BJ (cell line): ENCODE data around the gene SMG7. TPM values are rescaled to one million over a fixed set of nuclear protein-coding genes. Genes with fewer than 3 reads are reported as not detected.

Experiments
- CTCF ChIA-PET: fragments of 350-600 bp; formaldehyde crosslinking; extraction: SDS; loops from one replicate; lab custom pipeline; 2021; ENCODE audit warnings: antibody characterized with exemption, inconsistent platforms; lab: Yijun Ruan, JAX
- POLR2A ChIA-PET: fragments of 300-600 bp; sonication (Branson Sonifier 250); formaldehyde crosslinking; extraction: SDS; loops from one replicate; lab custom pipeline; 2021; ENCODE audit warnings: antibody characterized with exemption; lab: Charles Lee
- DNase-seq: peaks from one replicate; pipeline ENCODE4 v3.0.0-alpha.2; 2011; ENCODE audit warnings: low read depth
- H3K27me3 ChIP-seq: 2 replicates; pipeline ENCODE4 v1.6.0; 2011; ENCODE audit warnings: low read length; ENCODE audit not compliant: control insufficient read depth, insufficient read depth
- H3K36me3 ChIP-seq: 2 replicates; pipeline ENCODE4 v1.5.1; 2011; ENCODE audit warnings: low read length; ENCODE audit not compliant: control insufficient read depth, insufficient read depth
- H3K4me3 ChIP-seq: 2 replicates; pipeline ENCODE4 v1.5.1; 2011; ENCODE audit warnings: low read depth, mild to moderate bottlenecking, control low read depth, low read length
- polyA plus RNA-seq: library from polyadenylated mRNA; depleted of rRNA; stranded (reverse); fragments of >200 nt; gene quantifications from 2 replicates; pipeline ENCODE4 v1.2.3, GENCODE V29; 2011
- TF ChIP-seq, protein P1 (sequence below): IDR thresholded peaks from 2 replicates; pipeline ENCODE4 v1.5.1; 2011; ENCODE audit warnings: low read depth, mild to moderate bottlenecking, control low read depth, inconsistent platforms, low read length, moderate library complexity; ENCODE audit not compliant: insufficient read depth

SMG7 gene
- polyA plus RNA-seq, 1 experiment, result 26.1 TPM

DNA sequence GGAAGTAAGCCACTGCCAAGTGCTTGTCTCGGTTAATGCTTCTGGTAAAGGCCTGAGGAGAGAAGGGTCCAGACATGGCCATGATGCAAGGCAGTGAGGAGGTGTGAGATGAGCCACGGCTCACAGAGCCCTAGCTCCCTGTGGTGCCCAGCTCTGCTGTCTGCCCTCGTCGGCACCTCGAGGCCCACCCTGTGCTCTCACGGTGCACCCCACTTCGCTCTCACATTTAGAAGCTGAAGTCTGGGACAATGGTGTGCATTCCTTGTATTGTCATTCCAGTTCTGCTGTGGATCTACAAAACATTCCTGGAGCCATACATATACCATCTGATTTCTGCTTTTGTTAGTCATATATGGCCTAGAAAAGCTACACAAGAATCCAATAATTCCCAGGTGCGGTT is 114.6 kb downstream of the SMG7 start:
- CTCF ChIA-PET, result no interaction called here
- TF ChIP-seq, protein P1, sequence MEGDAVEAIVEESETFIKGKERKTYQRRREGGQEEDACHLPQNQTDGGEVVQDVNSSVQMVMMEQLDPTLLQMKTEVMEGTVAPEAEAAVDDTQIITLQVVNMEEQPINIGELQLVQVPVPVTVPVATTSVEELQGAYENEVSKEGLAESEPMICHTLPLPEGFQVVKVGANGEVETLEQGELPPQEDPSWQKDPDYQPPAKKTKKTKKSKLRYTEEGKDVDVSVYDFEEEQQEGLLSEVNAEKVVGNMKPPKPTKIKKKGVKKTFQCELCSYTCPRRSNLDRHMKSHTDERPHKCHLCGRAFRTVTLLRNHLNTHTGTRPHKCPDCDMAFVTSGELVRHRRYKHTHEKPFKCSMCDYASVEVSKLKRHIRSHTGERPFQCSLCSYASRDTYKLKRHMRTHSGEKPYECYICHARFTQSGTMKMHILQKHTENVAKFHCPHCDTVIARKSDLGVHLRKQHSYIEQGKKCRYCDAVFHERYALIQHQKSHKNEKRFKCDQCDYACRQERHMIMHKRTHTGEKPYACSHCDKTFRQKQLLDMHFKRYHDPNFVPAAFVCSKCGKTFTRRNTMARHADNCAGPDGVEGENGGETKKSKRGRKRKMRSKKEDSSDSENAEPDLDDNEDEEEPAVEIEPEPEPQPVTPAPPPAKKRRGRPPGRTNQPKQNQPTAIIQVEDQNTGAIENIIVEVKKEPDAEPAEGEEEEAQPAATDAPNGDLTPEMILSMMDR, result no peak

DNA sequence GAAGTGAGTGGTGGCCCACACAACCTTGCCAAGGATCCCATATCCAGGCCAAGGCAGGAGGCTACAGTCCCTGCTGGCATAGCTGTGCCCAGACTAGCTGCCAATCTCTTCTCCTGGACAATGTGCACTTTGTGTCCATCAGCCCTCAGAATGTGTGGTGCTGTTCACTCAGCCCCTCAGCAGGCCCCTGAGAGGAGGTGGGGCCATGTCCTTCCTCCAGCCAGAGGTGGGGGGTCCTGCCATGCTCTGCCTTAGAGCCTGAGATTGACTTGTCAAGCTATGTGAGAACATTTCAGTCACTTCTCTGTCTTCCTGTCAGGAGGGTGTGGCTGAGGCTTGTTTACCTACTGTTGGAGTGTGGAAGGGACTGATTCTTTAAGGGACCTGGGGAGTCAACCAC is 116.5 kb downstream of the SMG7 start:
- Histone ChIP-seq H3K27me3 (no peaks in the 10 kb centered on the region), H3K4me3 (no peak overlapping the region), H3K36me3 (no peaks in the 10 kb centered on the region)
- POLR2A ChIA-PET, result no interaction called here
- CTCF ChIA-PET, result interaction anchor here (1.2 kb wide), 1 partner anchor 9 kb away, joined by 5 read pairs; no protein-coding TSS in a partner anchor
- DNase-seq, result no peak
- TF ChIP-seq, protein P1, result no peak

More for the DNA sequence above, 114.6 kb downstream of the SMG7 start:
- Histone ChIP-seq H3K27me3 (no peaks in the 10 kb centered on the region), H3K4me3 (no peak overlapping the region), H3K36me3 (no peaks in the 10 kb centered on the region)
- no peak for DNase-seq
- POLR2A ChIA-PET, result no interaction called here

DNA sequence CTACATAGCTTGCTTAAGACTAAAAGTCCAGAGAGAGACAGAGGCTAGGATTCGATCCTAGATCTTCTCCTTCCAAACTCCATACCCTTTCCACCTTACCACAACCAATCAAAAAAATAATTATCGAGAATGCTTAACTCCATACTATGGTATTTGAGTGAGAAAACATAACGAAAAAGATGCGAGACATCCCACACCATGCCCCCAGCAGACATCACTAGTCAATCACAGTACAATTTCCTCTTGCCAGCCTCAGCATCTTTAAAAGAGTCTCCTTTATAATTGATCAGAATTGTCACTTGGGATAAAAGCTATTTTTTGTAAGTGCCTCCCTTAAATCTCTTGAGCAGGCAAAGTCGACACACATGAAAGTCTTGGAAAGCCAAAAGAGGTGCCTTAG is 117.1 kb downstream of the SMG7 start:
- H3K36me3 ChIP-seq, result no peaks in the 10 kb centered on the region
- no peak for DNase-seq
- TF ChIP-seq, protein P1, result no peak
- no peaks in the 10 kb centered on the region; the same call in 1 of the 2 replicates for H3K27me3 ChIP-seq
- no peak overlapping the region for H3K4me3 ChIP-seq
- ChIA-PET POLR2A (no interaction called here), CTCF (interaction anchor here (1.2 kb wide), 1 partner anchor 10 kb away, joined by 5 read pairs; no protein-coding TSS in a partner anchor)

DNA sequence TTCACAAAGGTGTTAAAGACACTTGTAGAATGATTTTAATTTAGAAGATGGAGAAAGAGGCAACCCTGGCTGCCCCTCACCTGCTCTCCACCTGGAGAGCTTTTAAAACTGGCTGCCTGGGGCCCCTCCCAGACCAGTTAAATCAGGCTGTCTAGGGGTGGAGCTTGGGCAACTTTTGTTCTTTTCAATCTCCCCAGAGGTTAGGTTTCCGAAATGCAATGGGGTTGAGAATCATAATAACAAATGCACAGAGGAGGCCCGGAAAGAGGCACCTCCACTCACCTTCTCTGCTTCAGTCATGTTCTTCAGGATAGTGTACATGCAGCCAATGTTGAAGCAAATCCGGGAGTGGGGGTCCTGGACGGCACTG is 117.6 kb downstream of the SMG7 start:
- no peak overlapping the region for H3K4me3 ChIP-seq
- ChIA-PET CTCF (no interaction called here), POLR2A (no interaction called here)
- TF ChIP-seq, protein P1, result no peak
- no peaks in the 10 kb centered on the region; the same call in 1 of the 2 replicates for H3K27me3 ChIP-seq
- DNase-seq, result no peak
- H3K36me3 ChIP-seq, result no peaks in the 10 kb centered on the region

DNA sequence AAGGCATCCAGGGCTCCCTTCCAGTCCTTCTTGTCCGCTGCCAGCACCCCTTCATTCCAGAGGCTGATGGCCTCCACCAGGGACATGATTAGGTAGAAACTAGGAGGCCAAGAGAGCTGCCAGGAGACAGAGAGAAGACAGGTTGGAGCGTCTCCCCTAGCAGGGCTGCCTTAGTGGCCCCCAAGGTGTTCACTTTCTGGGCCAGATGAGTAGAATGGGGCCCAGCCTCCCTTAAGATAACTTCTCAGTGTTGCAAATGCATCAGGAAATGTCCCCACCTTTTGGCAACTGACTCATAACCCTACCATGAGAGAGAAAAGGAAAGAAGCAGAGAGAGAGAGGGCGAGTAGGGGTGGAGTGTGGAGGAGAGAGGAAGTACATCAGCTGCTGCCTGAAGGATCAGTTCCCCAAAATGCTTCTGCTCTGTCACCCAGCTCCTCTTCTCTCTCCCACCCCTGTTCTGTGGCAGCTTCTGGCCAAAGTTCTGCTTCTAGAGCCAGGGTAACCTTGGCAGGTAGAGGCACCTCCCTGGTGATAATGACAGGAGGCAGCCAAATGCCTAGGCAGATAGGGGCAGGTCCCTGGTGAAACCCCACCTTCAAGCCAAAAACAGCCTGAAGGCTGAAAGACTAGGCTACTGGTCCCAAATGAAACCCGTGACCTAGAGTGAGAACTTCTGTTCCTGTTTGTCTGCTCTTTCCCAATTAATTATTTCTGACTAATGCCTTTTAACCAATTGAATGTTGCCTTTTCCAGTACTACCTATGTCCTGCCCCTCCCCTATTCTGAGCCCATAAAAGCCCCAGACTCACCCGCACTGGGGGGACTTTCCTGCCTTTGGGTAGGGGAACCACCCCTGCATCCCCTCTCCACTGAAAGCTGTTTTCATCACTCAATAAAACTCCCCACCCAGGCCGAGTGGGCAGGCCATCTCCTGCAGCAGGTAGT is 118.2 kb downstream of the SMG7 start, which contains the start of gene NCF2:
Gene NCF2, minus strand, starts transcription at position 216 of the 948 bp plus-strand sequence. Its CDS starts 130 bp downstream, at position 86.
- DNase-seq, result no peak
- CTCF ChIA-PET, result interaction anchor here (0.6 kb wide), 1 partner anchor 1374 kb away, joined by 3 read pairs; no protein-coding TSS in a partner anchor
- POLR2A ChIA-PET, result no interaction called here

More for the DNA sequence above, 118.2 kb downstream of the SMG7 start, which contains the start of gene NCF2:
- H3K36me3 ChIP-seq, result no peaks in the 10 kb centered on the region
- H3K4me3 ChIP-seq, result no peak within 1 kb of the TSS
- TF ChIP-seq, protein P1, result no peak
- no peaks in the 10 kb centered on the region; the same call in 1 of the 2 replicates for H3K27me3 ChIP-seq
